HFF-Myc (cell line): ENCODE measurements around the gene AEBP2.
"Not testable (repeated sequence)": the region's sequence is repeated elsewhere in the genome, so short reads cannot be mapped to it uniquely, and the experiment has no call there.

Experiments
- DNase-seq: peaks from one replicate; pipeline ENCODE4 v3.0.0-alpha.2; 2011; ENCODE audit warnings: low read depth; ENCODE audit errors: extremely low read depth
- H3K4me3 ChIP-seq: replicated peaks from 2 replicates; pipeline ENCODE4 v1.5.1; 2011; ENCODE audit warnings: low read depth, mild to moderate bottlenecking, control low read depth, low read length
- CTCF ChIP-seq: IDR thresholded peaks from 2 replicates; pipeline ENCODE4 v1.5.1; 2012; ENCODE audit warnings: mild to moderate bottlenecking, low read depth, low read length, control low read depth; ENCODE audit errors: missing control alignments

AEBP2 gene

DNA sequence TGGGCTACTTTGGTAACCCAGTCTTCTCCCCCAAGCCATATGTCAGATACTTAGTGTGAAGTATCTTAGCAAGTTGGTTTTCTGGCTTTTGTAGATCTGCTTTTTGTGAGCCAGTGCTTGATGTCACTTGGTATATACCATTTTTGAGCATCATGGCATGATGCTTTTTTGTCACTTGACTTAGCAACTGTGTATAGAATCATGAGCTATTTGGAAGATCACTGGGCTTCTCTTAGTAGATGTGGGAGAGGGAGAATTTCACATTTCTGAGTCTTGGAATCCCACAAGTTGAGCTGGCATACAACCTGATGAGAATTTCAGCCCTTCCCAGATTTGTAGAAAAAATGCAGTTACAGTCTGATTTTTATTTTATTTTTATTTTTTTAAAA, 24.9 kb downstream of the AEBP2 start:
- no peak overlapping the region for H3K4me3 ChIP-seq
- no peak for TF ChIP-seq CTCF
- no peak for DNase-seq

DNA sequence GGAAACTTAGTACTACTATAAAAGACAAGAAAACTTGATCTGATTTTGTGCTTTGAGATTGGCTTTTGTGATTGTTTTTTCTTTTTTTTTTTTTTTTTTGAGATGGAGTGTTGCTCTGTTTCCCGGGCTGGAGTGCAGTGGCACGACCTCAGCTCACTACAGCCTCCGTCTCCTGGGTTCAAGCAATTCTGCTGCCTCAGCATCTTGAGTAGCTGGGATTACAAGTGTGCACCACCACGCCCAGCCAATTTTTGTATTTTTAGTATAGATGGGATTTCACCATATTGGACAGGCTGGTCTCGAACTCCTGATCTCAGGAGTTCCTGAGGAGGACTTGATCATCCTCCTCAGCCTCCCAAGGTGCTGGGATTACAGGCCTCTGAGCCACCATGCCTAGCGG, 26.4 kb downstream of the AEBP2 start:
- no peak overlapping the region for H3K4me3 ChIP-seq
- no peak for DNase-seq
- TF ChIP-seq CTCF: no peak

DNA sequence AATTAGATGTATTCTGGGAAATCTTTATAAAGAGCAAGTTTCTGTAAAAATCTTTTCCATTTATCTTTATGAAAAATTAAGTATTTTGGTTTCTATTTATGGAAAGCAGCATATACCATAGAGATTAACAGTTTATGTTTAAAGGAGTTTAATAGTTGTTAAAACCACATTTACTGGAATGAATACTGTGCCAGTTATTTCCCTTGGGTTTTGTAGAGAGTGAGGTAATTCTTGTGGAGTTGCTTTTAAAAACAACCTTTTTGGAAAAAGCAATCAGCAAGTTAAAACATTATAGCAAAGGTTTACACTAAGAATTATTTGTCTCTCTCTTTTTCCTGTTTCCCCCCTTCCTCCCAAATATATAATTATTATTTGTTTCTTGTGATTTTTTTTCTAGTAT, 34.9 kb downstream of the AEBP2 start:
- no peak for DNase-seq

GRCh38 chr12:19475884-19476505, 36.7 kb downstream of the AEBP2 start:
- DNase-seq: peak; percentile 16
- H3K4me3 ChIP-seq: not testable (repeated sequence)

More for the DNA sequence above, 34.9 kb downstream of the AEBP2 start:
- no peak overlapping the region for H3K4me3 ChIP-seq
- no peak for TF ChIP-seq CTCF

GRCh38 chr12:19477071-19477470, 37.8 kb downstream of the AEBP2 start:
- no peak overlapping the region for H3K4me3 ChIP-seq
- no peak for TF ChIP-seq CTCF
- DNase-seq: no peak

GRCh38 chr12:19480459-19480858, 41.2 kb downstream of the AEBP2 start:
- TF ChIP-seq CTCF: no peak
- no peak overlapping the region for H3K4me3 ChIP-seq
- DNase-seq: no peak

DNA sequence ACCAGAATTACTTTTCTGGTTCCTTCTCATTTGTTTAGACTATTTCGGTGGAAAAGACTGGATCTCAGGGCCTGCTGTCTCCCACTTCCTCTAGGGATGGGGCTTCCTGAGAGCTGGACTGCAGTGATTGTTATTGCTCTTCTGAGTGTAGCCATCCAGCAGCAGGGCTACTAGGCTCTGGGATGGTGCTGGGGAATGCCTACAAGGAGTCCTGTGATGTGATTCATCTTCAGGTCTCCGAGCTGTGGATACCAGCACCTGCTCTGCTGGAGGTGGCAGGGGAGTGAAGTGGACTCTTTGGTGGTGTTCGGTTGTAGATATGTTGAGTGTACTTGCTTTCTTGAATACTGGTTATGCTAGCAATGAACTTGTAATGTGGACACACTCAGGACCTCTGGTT, 42.7 kb downstream of the AEBP2 start:
- no peak for TF ChIP-seq CTCF
- no peak overlapping the region for H3K4me3 ChIP-seq
- no peak for DNase-seq
